ENCODE data around the gene MICAL2.

DNA sequence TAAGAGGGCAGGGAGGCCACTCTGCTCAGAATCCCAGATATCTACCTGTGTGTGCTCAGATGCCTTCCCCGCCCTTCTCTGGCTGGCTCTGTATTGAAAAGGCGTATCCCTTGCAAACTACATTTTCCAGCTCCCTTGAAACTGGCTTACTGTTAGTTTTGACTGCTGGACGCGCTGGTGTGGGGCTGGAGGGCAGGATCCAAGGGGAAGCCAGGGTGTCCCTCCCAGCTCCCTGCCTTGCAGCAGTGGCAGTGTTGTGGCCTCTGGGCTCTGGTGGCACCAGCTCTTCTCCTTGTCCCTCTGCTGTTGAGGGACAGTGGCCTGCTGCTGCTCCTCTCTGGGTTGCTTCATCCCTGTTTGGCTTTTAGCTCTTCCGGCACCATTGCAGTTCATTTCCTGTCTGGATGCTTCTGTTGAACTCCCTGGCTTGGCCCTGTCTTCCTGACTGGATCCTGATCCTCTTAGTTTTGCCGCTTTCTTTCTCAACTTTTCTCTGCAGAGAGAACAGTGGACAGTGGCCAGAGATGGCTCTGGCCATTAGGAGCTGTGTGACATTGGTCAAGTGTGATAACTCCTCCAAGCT lies 159.9 kb downstream of the MICAL2 start:
- TF ChIP-seq JUN (IDR thresholded peaks at IDR 0.05; ENCODE audit: borderline replicate concordance, insufficient read depth, insufficient read length, low read depth), result no peak
- no peak for TF ChIP-seq POLR2A (IDR thresholded peaks at IDR 0.05; ENCODE audit: low read depth, low read length)
- TF ChIP-seq, protein P1, sequence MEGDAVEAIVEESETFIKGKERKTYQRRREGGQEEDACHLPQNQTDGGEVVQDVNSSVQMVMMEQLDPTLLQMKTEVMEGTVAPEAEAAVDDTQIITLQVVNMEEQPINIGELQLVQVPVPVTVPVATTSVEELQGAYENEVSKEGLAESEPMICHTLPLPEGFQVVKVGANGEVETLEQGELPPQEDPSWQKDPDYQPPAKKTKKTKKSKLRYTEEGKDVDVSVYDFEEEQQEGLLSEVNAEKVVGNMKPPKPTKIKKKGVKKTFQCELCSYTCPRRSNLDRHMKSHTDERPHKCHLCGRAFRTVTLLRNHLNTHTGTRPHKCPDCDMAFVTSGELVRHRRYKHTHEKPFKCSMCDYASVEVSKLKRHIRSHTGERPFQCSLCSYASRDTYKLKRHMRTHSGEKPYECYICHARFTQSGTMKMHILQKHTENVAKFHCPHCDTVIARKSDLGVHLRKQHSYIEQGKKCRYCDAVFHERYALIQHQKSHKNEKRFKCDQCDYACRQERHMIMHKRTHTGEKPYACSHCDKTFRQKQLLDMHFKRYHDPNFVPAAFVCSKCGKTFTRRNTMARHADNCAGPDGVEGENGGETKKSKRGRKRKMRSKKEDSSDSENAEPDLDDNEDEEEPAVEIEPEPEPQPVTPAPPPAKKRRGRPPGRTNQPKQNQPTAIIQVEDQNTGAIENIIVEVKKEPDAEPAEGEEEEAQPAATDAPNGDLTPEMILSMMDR (IDR thresholded peaks at IDR 0.05; ENCODE audit: extremely low read depth in 1 of 2, insufficient read depth in 1 of 2, low read depth in 1 of 2, low read length in 2 of 2), result no peak
- TF ChIP-seq EZH2 (IDR thresholded peaks at IDR 0.05; ENCODE audit: borderline replicate concordance, low read depth, low read length, severe bottlenecking), result no peak
- TF ChIP-seq MYC (IDR thresholded peaks at IDR 0.05; ENCODE audit: low read depth, low read length), result no peak

All from endothelial cell of umbilical vein (primary cell).